ENCODE data around the gene ZNF580. TPM values are rescaled to one million over a fixed set of nuclear protein-coding genes. Genes with fewer than 3 reads are reported as not detected.

ZNF580 gene
- total RNA-seq, 1 experiment from 2014 or later: 22.8 TPM

DNA sequence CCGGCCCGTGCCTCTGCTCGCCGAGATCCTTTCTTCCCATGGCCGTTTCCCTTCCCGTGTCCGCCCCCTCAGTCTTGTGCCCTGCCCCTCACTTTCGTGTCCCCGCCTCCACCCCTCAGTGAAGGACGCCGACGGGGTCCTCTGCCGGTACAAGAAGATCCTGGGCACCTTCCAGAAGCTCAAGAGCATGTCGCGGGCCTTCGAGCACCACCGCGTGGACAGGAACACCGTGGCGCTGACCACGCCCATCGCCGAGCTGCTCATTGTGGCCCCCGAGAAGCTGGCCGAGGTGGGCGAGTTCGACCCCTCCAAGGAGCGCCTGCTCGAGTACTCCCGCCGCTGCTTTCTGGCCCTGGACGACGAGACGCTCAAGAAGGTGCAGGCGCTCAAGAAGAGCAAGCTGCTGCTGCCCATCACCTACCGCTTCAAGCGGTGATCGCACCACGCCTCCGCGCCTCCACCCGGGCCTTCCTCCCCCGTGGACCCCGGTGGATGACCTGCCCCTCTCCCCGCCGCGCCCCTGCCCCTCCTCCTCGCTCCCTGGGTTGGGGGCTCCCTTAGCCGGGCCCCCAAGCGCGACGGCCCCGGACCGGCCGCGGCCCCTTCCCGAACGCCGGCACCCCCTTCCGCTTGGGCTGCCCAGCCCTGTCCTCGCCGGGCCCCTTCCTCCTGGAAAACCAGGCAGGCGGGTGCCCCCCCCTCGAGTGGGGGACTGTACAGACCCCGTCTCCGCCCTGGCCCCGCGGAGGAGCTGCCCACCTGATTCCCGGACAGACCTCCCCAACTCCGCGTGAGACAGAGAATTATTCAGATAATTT, 11.7 kb downstream of the ZNF580 start:
- Mint-ChIP-seq H3K27me3 (ENCODE audit: low read depth) (no peaks in the 10 kb centered on the region; the same call in 1 of the 2 replicates), H3K4me1 (peaks cover 26 to 28% of the 10 kb centered on the region in 2 experiments), H3K27ac (peak overlapping the region in 2 of 3 experiments; percentile 59 to 89; a peak in 3 of 7 replicates), H3K36me3 (ENCODE audit: insufficient read depth in 1 of 3, low read depth in 3 of 3) (peaks cover 6 to 49% (median 31%) of the 10 kb centered on the region in 3 experiments; a peak in 6 of 7 replicates), H3K4me3 (peak overlapping the region; percentile 41 to 93), H3K9me3 (peaks cover 0 to 3% of the 10 kb centered on the region in 2 experiments; a peak in 3 of 5 replicates)
- Histone ChIP-seq H2AFZ (ENCODE audit: low read length) (no peak overlapping the region), H3T11ph (ENCODE audit: low read length) (no peak overlapping the region), H2AK5ac (ENCODE audit: insufficient read length, low read length) (no peak overlapping the region), H3K4ac (ENCODE audit: low read depth, low read length) (no peak overlapping the region), H3K27ac (ENCODE audit: insufficient read length, low read depth, low read length) (no peak overlapping the region), H2BK5ac (ENCODE audit: insufficient read length, low read length) (no peak overlapping the region), H4K20me1 (ENCODE audit: control insufficient read depth, insufficient read depth, insufficient read length) (peaks cover 5% of the 10 kb centered on the region), H3K14ac (ENCODE audit: insufficient read depth, low read length) (no peak overlapping the region), H2BK15ac (ENCODE audit: low read depth, low read length) (no peak overlapping the region), H4K5ac (ENCODE audit: insufficient read length, low read depth, low read length) (no peak overlapping the region), H3K18ac (ENCODE audit: insufficient read length, low read depth, low read length) (no peak overlapping the region), H3K4me2 (ENCODE audit: insufficient read depth, insufficient read length, low read length) (no peak overlapping the region), H3K56ac (ENCODE audit: insufficient read length, low read depth, low read length) (no peak overlapping the region), H3K79me1 (ENCODE audit: insufficient read depth, low read depth, low read length, poor library complexity, severe bottlenecking) (no peaks in the 10 kb centered on the region), H2BK120ac (ENCODE audit: low read depth, low read length, poor library complexity, severe bottlenecking) (no peak overlapping the region), H3K79me2 (ENCODE audit: insufficient read depth, low read length) (peaks cover 20% of the 10 kb centered on the region), H2BK20ac (ENCODE audit: low read depth, low read length, poor library complexity, severe bottlenecking) (no peak overlapping the region), H3K9ac (ENCODE audit: extremely low read depth, insufficient read length, low read length) (no peak overlapping the region), H3K9me3 (ENCODE audit: control insufficient read depth, low read depth, low read length) (no peaks in the 10 kb centered on the region), H4K91ac (ENCODE audit: insufficient read length, low read depth, low read length) (no peak overlapping the region), H3K23ac (ENCODE audit: insufficient read length, low read depth, low read length) (no peak overlapping the region), H3K4me1 (ENCODE audit: insufficient read depth, low read length) (peaks cover 5% of the 10 kb centered on the region; the same call in 1 of the 2 replicates), H4K8ac (replicated peaks; ENCODE audit: insufficient read length, low read depth, low read length) (no peak overlapping the region), H2BK12ac (ENCODE audit: insufficient read length, low read depth, low read length) (no peak overlapping the region), H3K27me3 (ENCODE audit: insufficient read depth, low read length) (no peaks in the 10 kb centered on the region), H3K23me2 (ENCODE audit: insufficient read length, low read depth, low read length, poor library complexity, severe bottlenecking) (peaks cover 31% of the 10 kb centered on the region)
- TF ChIP-seq, protein P1, sequence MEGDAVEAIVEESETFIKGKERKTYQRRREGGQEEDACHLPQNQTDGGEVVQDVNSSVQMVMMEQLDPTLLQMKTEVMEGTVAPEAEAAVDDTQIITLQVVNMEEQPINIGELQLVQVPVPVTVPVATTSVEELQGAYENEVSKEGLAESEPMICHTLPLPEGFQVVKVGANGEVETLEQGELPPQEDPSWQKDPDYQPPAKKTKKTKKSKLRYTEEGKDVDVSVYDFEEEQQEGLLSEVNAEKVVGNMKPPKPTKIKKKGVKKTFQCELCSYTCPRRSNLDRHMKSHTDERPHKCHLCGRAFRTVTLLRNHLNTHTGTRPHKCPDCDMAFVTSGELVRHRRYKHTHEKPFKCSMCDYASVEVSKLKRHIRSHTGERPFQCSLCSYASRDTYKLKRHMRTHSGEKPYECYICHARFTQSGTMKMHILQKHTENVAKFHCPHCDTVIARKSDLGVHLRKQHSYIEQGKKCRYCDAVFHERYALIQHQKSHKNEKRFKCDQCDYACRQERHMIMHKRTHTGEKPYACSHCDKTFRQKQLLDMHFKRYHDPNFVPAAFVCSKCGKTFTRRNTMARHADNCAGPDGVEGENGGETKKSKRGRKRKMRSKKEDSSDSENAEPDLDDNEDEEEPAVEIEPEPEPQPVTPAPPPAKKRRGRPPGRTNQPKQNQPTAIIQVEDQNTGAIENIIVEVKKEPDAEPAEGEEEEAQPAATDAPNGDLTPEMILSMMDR (conservative IDR thresholded peaks at IDR 0.05): no peak
- WGBS (ENCODE audit: extremely low coverage, insufficient read length, low lambda C conversion rate): no CpG with 5 or more reads among the region's 71 CpGs
- DNase-seq: peak; percentile 83
